Glomerular visceral epithelial cell (primary cell): ENCODE results near the gene ZBTB8OS.
"Not testable (repeated sequence)": the region's sequence is repeated elsewhere in the genome, so short reads cannot be mapped to it uniquely, and the experiment has no call there.

ENCODE experiments used
- DNase-seq: peaks from one replicate; pipeline ENCODE4 v3.0.0-alpha.2; 2016; ENCODE audit errors: extremely low spot score

ZBTB8OS gene

GRCh38 chr1:32650248-32650751 lies at the start of gene ZBTB8OS:
ZBTB8OS (minus strand) TSS chr1:32650550; CDS start chr1:32650529, 21 bp downstream.
- peak; percentile 92 for DNase-seq

GRCh38 chr1:32696996-32697395 lies 46.6 kb upstream of the ZBTB8OS start:
- not testable (repeated sequence) for DNase-seq

GRCh38 chr1:32696041-32696440 lies 45.7 kb upstream of the ZBTB8OS start:
- no peak for DNase-seq

GRCh38 chr1:32695098-32695904 lies 45.0 kb upstream of the ZBTB8OS start:
- DNase-seq, result peak; percentile 89

- no peak for DNase-seq
Observed at GRCh38 chr1:32693455-32694174, 43.3 kb upstream of the ZBTB8OS start.

- DNase-seq, result no peak
Observed at GRCh38 chr1:32686387-32686786, 36.0 kb upstream of the ZBTB8OS start.

- no peak for DNase-seq
Observed at GRCh38 chr1:32685498-32685897, 35.1 kb upstream of the ZBTB8OS start.

- DNase-seq, result no peak
Observed at GRCh38 chr1:32684167-32684811, 33.9 kb upstream of the ZBTB8OS start.

GRCh38 chr1:32683397-32683796 lies 33.0 kb upstream of the ZBTB8OS start:
- no peak for DNase-seq

GRCh38 chr1:32681999-32682398 lies 31.6 kb upstream of the ZBTB8OS start:
- DNase-seq, result no peak

- no peak for DNase-seq
Observed at GRCh38 chr1:32681509-32681908, 31.2 kb upstream of the ZBTB8OS start.

- no peak for DNase-seq
Observed at GRCh38 chr1:32680642-32681041, 30.3 kb upstream of the ZBTB8OS start.

- not testable (repeated sequence) for DNase-seq
Observed at GRCh38 chr1:32679993-32680392, 29.6 kb upstream of the ZBTB8OS start.

GRCh38 chr1:32676945-32677344 lies 26.6 kb upstream of the ZBTB8OS start:
- DNase-seq, result no peak

- not testable (repeated sequence) for DNase-seq
Observed at GRCh38 chr1:32668716-32669115, 18.4 kb upstream of the ZBTB8OS start.

GRCh38 chr1:32666901-32667566 lies 16.7 kb upstream of the ZBTB8OS start:
- peak; percentile 69 for DNase-seq

- DNase-seq, result no peak
Observed at GRCh38 chr1:32665915-32666314, 15.6 kb upstream of the ZBTB8OS start.

GRCh38 chr1:32659581-32659980 lies 9.2 kb upstream of the ZBTB8OS start:
- no peak for DNase-seq

- DNase-seq, result no peak
Observed at GRCh38 chr1:32652244-32652962, 2.1 kb upstream of the ZBTB8OS start.

- peak; percentile 36 for DNase-seq
Observed at GRCh38 chr1:32651461-32652073, 1.2 kb upstream of the ZBTB8OS start.
